SU-DHL-6 (cell line): ENCODE data around the gene SLC27A6.

ENCODE experiments used
- H2AFZ ChIP-seq: fragments of 200-600 bp; sonication (generic); 2 replicates; pipeline ENCODE4 v1.6.1; 2014; ENCODE audit warnings: low read depth, mild to moderate bottlenecking, moderate library complexity, mixed read lengths, antibody characterized with exemption, low read length; ENCODE audit not compliant: severe bottlenecking
- H3F3A ChIP-seq: fragments of 200-600 bp; shearing (Covaris generic); 2 replicates; pipeline ENCODE4 v1.6.0; 2016; ENCODE audit warnings: antibody characterized with exemption, mild to moderate bottlenecking; ENCODE audit not compliant: insufficient read depth
- H3K27ac ChIP-seq: fragments of 200-600 bp; sonication (generic); 2 replicates; pipeline ENCODE4 v1.5.1; 2016; ENCODE audit warnings: low read depth, mild to moderate bottlenecking, low read length, moderate library complexity, mixed read lengths
- H3K27me3 ChIP-seq: fragments of 200-600 bp; sonication (generic), shearing (Covaris generic); 2 replicates; pipeline ENCODE4 v1.6.0; 2014; ENCODE audit warnings: mild to moderate bottlenecking, low read length
- H3K36me3 ChIP-seq: fragments of 200-600 bp; sonication (generic); 2 replicates; pipeline ENCODE4 v1.6.1; 2014; ENCODE audit warnings: mild to moderate bottlenecking, low read length, mixed read lengths
- H3K4me2 ChIP-seq: fragments of 300-600, 200-600 bp; shearing (Covaris generic), sonication (generic); 2 replicates; pipeline ENCODE4 v1.6.0; 2014; ENCODE audit warnings: low read length, low read depth, mild to moderate bottlenecking; ENCODE audit not compliant: poor library complexity, severe bottlenecking
- H3K4me3 ChIP-seq: fragments of 200-600 bp; sonication (generic); 2 replicates; pipeline ENCODE4 v1.5.1; 2014; ENCODE audit warnings: antibody characterized with exemption, low read length, mild to moderate bottlenecking, mixed read lengths; ENCODE audit not compliant: insufficient read depth, poor library complexity, severe bottlenecking
- H3K79me2 ChIP-seq: fragments of 200-600 bp; sonication (generic); 2 replicates; pipeline ENCODE4 v1.6.1; 2014; ENCODE audit warnings: mild to moderate bottlenecking, low read length, moderate library complexity; ENCODE audit not compliant: insufficient read depth
- H3K9ac ChIP-seq: fragments of 200-600 bp; sonication (generic); 2 replicates; pipeline ENCODE4 v1.7.0; 2014; ENCODE audit warnings: mild to moderate bottlenecking, low read length
- H3K9me2 ChIP-seq: fragments of 200-600 bp; sonication (generic); replicated peaks from 2 replicates; pipeline ENCODE4 v1.6.1; 2014; ENCODE audit warnings: low read length; ENCODE audit not compliant: insufficient read depth
- H3K9me3 ChIP-seq: fragments of 200-600 bp; sonication (generic); 2 replicates; pipeline ENCODE4 v1.6.1; 2014; ENCODE audit warnings: low read length, mixed read lengths; ENCODE audit not compliant: insufficient read depth
- H4K20me1 ChIP-seq: fragments of 200-600 bp; sonication (generic); 2 replicates; pipeline ENCODE4 v1.6.1; 2014; ENCODE audit warnings: low read depth, mild to moderate bottlenecking, antibody characterized with exemption, low read length, moderate library complexity, mixed read lengths
- CTCF ChIP-seq: fragments of 200-600 bp; sonication (generic); IDR thresholded peaks from one replicate; pipeline ENCODE4 v1.5.1; 2017; ENCODE audit warnings: antibody characterized with exemption, mild to moderate bottlenecking, low read length, moderate library complexity; ENCODE audit not compliant: insufficient read depth, poor library complexity, severe bottlenecking
- EZH2phosphoT487 ChIP-seq: fragments of 200-600 bp; sonication (generic), shearing (Covaris generic); conservative IDR thresholded peaks from 2 replicates; pipeline ENCODE4 v1.6.1; 2018; ENCODE audit warnings: mild to moderate bottlenecking, antibody characterized with exemption, low read length, moderate library complexity, mixed read lengths

Gene SLC27A6

GRCh38 chr5:129080766-129081165 lies 115.5 kb downstream of the SLC27A6 start:
- no peak overlapping the region for H3K9ac ChIP-seq
- H3K79me2 ChIP-seq, result no peaks in the 10 kb centered on the region
- H3K27me3 ChIP-seq, result no peaks in the 10 kb centered on the region
- H2AFZ ChIP-seq, result no peak overlapping the region
- no peaks in the 10 kb centered on the region for H3F3A ChIP-seq
- H3K9me3 ChIP-seq, result no peaks in the 10 kb centered on the region
- H3K4me3 ChIP-seq, result no peak overlapping the region
- no peak overlapping the region for H3K4me2 ChIP-seq
- H4K20me1 ChIP-seq, result no peaks in the 10 kb centered on the region
- no peak overlapping the region for H3K27ac ChIP-seq
- H3K9me2 ChIP-seq, result no peaks in the 10 kb centered on the region
- no peaks in the 10 kb centered on the region for H3K36me3 ChIP-seq
- TF ChIP-seq EZH2phosphoT487 (no peak), CTCF (no peak)

GRCh38 chr5:129082225-129083136 lies 117.2 kb downstream of the SLC27A6 start:
- Histone ChIP-seq H4K20me1 (no peaks in the 10 kb centered on the region), H2AFZ (no peak overlapping the region), H3K4me3 (no peak overlapping the region), H3K36me3 (no peaks in the 10 kb centered on the region), H3F3A (no peaks in the 10 kb centered on the region), H3K27me3 (no peaks in the 10 kb centered on the region), H3K9ac (no peak overlapping the region), H3K79me2 (no peaks in the 10 kb centered on the region), H3K4me2 (no peak overlapping the region), H3K9me2 (no peaks in the 10 kb centered on the region), H3K27ac (no peak overlapping the region), H3K9me3 (no peaks in the 10 kb centered on the region)
- TF ChIP-seq EZH2phosphoT487 (no peak), CTCF (no peak)
